Activated T-cell treated with anti-CD3 and anti-CD28 coated beads, Interleukin-2, amount 50 U/mL, for 72 hours (primary cell): ENCODE results near the gene CLTC. TPM values are rescaled to one million over a fixed set of nuclear protein-coding genes. Genes with fewer than 3 reads are reported as not detected.

Experiments used
- ATAC-seq, 2 donors: fragments of 150-1000 bp; cut with Tn5 transposase; replicated peaks in 1 of 2; 2 replicates each; pipeline ENCODE4 v1.10.0; 2021; ENCODE audit warnings: moderate library complexity in 2 of 2, mild to moderate bottlenecking in 1 of 2
- DNase-seq, 2 donors: peaks; one replicate each; pipeline ENCODE4 v3.0.0; 2021 to 2022; ENCODE audit warnings: mixed read lengths in 1 of 2
- H3K27ac Mint-ChIP-seq: one replicate; pipeline ENCODE4 v1.8.0; 2022; ENCODE audit warnings: mild to moderate bottlenecking, moderate library complexity, mixed read lengths
- H3K27me3 Mint-ChIP-seq: one replicate; pipeline ENCODE4 v1.8.0; 2022; ENCODE audit warnings: low read depth, mixed read lengths
- H3K36me3 Mint-ChIP-seq, 2 donors: one replicate each; pipeline ENCODE4 v1.8.0; 2022; ENCODE audit warnings: mixed read lengths in 2 of 2, mild to moderate bottlenecking in 1 of 2; ENCODE audit not compliant: insufficient read depth in 2 of 2
- H3K4me1 Mint-ChIP-seq: one replicate; pipeline ENCODE4 v1.8.0; 2022; ENCODE audit warnings: low read depth, mixed read lengths
- H3K4me3 Mint-ChIP-seq, 2 donors: one replicate each; pipeline ENCODE4 v1.8.0; 2022; ENCODE audit warnings: mild to moderate bottlenecking in 2 of 2, mixed read lengths in 2 of 2, moderate library complexity in 2 of 2
- H3K9me3 Mint-ChIP-seq, 2 donors: one replicate each; pipeline ENCODE4 v1.8.0; 2022; ENCODE audit warnings: mixed read lengths in 2 of 2
- total RNA-seq, 2 donors: library from RNA; stranded (reverse); gene quantifications; one replicate each; pipeline ENCODE4 v1.2.3, GENCODE V29; 2022

The CLTC gene
- total RNA-seq, 2 donors from 2014 or later, result 144 to 149 TPM

DNA sequence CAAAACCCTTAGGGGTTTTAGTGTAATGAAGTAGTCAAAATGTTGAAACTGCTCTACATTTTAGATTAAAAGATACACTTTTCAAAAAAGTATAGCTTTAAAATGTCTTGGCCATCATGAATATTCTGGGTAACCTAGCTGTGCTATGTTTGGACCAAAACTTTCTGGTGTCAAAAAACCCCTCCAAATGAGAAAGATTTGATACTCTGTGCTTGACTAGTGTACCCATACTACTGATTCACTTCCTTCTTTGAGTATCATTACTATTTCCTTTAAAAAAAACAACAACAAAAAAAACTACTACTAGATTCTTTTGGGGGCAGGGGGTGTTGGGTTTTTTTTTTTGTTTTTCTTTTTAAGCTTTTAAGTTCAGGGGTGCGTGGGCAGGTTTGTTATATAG, 50.2 kb downstream of the CLTC start:
- Mint-ChIP-seq H3K9me3 (no peaks in the 10 kb centered on the region), H3K27me3 (no peaks in the 10 kb centered on the region), H3K4me3 (no peak overlapping the region), H3K27ac (peak overlapping the region; percentile 94), H3K36me3 (peaks cover 4 to 33% of the 10 kb centered on the region in 2 donors), H3K4me1 (peaks cover 25% of the 10 kb centered on the region)
- no peak for DNase-seq
- peak; percentile 44 to 45 for ATAC-seq

DNA sequence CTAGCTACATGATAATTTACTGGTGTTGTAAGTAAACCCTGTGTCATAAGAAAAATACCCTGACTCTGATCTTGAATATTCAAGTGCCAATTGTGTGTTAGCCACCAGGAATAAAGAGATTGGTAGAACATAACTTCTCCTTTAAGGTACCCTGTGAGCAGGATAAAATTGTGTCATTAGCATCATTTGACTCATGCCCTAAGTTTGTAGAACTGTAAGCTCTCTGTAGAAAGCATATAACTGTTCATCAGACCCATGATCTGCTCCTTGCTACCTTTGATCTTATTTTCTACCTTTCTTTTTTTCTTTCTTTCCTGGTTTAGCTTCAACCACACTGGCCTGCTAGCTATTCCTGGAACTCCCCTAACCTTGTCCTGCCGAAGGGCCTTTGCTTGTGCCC, 51.7 kb downstream of the CLTC start:
- H3K4me1 Mint-ChIP-seq, result peaks cover 25% of the 10 kb centered on the region
- no peaks in the 10 kb centered on the region for H3K9me3 Mint-ChIP-seq
- H3K27me3 Mint-ChIP-seq, result no peaks in the 10 kb centered on the region
- H3K36me3 Mint-ChIP-seq, result peaks cover 4 to 30% of the 10 kb centered on the region in 2 donors
- peak overlapping the region; percentile 52 for H3K27ac Mint-ChIP-seq
- ATAC-seq (peak in 1 of 2 donors; percentile 38), DNase-seq (no peak)
- no peak overlapping the region for H3K4me3 Mint-ChIP-seq

DNA sequence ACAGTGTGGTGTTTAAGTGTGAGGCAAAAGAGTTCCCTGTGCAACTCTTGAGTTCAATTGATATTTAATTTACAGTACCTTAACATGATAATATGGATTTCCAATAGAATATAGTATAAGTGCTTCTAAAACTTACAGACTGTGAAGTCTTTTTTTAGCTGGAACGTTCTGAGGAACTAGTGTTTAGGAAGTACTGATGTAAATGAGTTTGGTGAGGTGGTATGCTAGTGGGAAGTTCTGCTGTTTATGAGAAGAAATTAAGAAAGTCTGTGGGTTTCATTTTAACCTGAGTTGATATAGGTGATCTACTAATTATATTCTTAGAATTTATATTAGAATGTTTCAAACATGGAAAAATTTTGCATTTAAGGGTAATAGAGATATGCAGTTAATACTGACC, 55.5 kb downstream of the CLTC start:
- DNase-seq (no peak), ATAC-seq (no peak)
- peaks cover 8% of the 10 kb centered on the region for H3K4me1 Mint-ChIP-seq
- no peaks in the 10 kb centered on the region for H3K27me3 Mint-ChIP-seq
- no peaks in the 10 kb centered on the region for H3K9me3 Mint-ChIP-seq
- peak overlapping the region; percentile 69 for H3K27ac Mint-ChIP-seq
- no peak overlapping the region for H3K4me3 Mint-ChIP-seq
- H3K36me3 Mint-ChIP-seq, result peaks cover 5 to 28% of the 10 kb centered on the region in 2 donors

DNA sequence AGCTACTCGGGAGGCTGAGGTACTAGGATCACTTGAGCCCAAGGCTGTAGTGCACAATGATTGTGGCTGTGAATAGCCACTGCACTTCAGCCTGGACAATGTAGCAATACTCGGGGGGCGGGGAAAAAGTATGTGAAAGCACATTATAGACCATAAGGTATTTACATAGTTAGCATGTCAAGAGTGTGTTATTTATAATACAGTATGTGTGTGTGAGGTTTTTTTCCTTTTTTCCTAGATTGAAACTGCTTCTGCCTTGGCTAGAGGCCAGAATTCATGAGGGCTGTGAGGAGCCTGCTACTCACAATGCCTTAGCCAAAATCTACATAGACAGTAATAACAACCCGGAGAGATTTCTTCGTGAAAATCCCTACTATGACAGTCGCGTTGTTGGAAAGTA, 57.0 kb downstream of the CLTC start:
- Mint-ChIP-seq H3K36me3 (peaks cover 5 to 32% of the 10 kb centered on the region in 2 donors), H3K9me3 (no peaks in the 10 kb centered on the region), H3K27ac (no peak overlapping the region), H3K27me3 (no peaks in the 10 kb centered on the region), H3K4me1 (no peaks in the 10 kb centered on the region), H3K4me3 (no peak overlapping the region)
- DNase-seq (no peak), ATAC-seq (no peak)

DNA sequence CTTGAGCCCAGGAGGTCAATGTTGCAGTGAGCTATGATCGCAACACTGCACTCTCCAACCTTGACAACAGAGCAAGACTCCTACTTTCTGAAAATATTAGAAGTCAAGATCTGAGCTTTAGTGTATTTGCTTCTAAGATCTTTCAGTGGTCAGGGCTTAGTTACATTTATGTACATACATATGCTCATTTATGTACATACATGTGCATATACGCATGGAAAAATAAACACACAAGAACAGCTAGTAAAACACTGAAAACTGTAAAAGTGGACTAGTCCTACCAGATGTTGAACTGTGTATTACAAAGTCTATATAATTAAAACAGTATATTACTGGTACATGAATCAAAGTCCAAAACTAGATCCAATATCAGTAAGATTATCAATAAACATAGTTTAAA, 59.2 kb downstream of the CLTC start:
- no peaks in the 10 kb centered on the region for H3K27me3 Mint-ChIP-seq
- H3K4me1 Mint-ChIP-seq, result no peaks in the 10 kb centered on the region
- ATAC-seq (no peak), DNase-seq (no peak)
- H3K9me3 Mint-ChIP-seq, result no peaks in the 10 kb centered on the region
- peaks cover 8 to 36% of the 10 kb centered on the region in 2 donors for H3K36me3 Mint-ChIP-seq
- H3K27ac Mint-ChIP-seq, result no peak overlapping the region
- no peak overlapping the region for H3K4me3 Mint-ChIP-seq

DNA sequence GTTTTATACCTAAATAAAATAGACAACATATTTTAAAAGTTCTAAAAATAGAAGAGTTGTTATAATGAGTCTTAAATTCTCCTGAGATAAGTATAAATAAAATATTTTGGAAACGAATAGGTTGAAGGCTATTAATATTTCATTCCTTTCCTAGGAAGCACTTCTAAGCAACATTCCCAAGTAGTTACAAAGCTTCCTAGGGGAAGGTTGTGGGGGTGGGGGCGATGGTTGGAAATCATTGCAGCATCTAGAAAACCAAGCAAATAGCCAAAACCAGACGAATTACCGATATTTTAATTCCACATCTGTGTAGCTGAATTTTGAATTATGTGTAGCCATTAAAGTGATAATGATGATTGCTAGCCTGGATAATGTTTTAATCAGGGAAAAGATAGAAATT, 60.6 kb downstream of the CLTC start:
- no peaks in the 10 kb centered on the region for H3K4me1 Mint-ChIP-seq
- peaks cover 11 to 41% of the 10 kb centered on the region in 2 donors for H3K36me3 Mint-ChIP-seq
- H3K4me3 Mint-ChIP-seq, result no peak overlapping the region

DNA sequence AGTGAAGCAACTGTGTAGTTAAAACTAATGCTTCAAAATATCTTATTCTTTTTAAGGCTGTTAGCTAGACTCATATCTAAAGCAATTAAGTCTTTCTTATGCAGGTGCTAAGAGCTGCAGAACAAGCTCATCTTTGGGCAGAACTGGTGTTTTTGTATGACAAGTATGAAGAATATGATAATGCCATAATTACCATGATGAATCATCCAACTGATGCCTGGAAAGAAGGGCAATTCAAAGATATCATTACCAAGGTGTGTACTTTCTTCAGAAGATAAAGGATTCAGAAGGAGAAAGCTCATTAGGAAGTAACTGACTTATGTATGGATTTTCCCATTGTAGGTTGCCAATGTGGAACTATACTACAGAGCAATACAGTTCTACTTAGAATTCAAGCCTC, 63.6 kb downstream of the CLTC start:
- Mint-ChIP-seq H3K36me3 (peaks cover 11 to 48% of the 10 kb centered on the region in 2 donors), H3K27me3 (no peaks in the 10 kb centered on the region), H3K27ac (peak overlapping the region; percentile 16), H3K9me3 (no peaks in the 10 kb centered on the region), H3K4me1 (peaks cover 7% of the 10 kb centered on the region), H3K4me3 (no peak overlapping the region)
- peak in 1 of 2 donors; percentile 13 for ATAC-seq
- no peak for DNase-seq

More for the DNA sequence above, 60.6 kb downstream of the CLTC start:
- H3K27ac Mint-ChIP-seq, result no peak overlapping the region
- DNase-seq (no peak), ATAC-seq (no peak)
- H3K9me3 Mint-ChIP-seq, result no peaks in the 10 kb centered on the region
- H3K27me3 Mint-ChIP-seq, result no peaks in the 10 kb centered on the region

DNA sequence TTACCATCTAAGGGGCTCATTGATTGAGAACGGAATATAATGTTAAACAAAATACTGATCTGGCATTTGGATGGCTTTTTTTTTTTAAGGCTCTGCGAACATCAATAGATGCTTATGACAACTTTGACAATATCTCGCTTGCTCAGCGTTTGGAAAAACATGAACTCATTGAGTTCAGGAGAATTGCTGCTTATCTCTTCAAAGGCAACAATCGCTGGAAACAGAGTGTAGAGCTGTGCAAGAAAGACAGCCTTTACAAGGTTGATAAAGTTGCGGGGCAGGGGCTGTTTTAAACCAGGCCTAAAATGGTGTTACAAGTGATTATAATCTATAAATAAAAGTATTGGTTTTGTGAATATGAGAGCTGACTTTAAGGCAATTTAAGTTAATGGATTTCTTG, 65.3 kb downstream of the CLTC start:
- no peaks in the 10 kb centered on the region for H3K9me3 Mint-ChIP-seq
- no peak overlapping the region for H3K4me3 Mint-ChIP-seq
- peaks cover 18% of the 10 kb centered on the region for H3K4me1 Mint-ChIP-seq
- DNase-seq (no peak), ATAC-seq (no peak)
- H3K27me3 Mint-ChIP-seq, result no peaks in the 10 kb centered on the region
- H3K27ac Mint-ChIP-seq, result peak overlapping the region; percentile 70
- peaks cover 9 to 40% of the 10 kb centered on the region in 2 donors for H3K36me3 Mint-ChIP-seq

DNA sequence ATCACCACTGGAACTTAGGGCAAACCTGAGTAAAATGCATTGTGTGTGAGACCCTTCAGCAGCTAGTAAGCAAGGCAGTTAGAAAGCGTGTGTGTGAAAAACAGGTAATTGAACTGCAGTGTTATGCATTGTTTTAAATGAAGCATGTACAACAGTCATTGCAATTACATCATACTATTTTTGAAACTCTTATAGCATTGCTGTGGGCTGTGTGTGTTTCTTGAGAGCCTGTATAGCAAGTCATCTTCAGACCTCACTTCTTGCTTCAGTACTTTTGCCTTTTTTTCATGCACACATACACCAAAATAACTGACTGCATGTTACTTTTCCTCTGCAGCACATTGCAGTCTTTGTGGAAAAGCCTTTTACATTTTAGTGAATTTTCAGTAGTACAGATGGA, 68.3 kb downstream of the CLTC start:
- Mint-ChIP-seq H3K36me3 (peaks cover 12 to 36% of the 10 kb centered on the region in 2 donors), H3K27ac (peak overlapping the region; percentile 97), H3K27me3 (no peaks in the 10 kb centered on the region), H3K9me3 (no peaks in the 10 kb centered on the region), H3K4me3 (no peak overlapping the region), H3K4me1 (peaks cover 18% of the 10 kb centered on the region)
- ATAC-seq (peak; percentile 62 to 72), DNase-seq (no peak)

DNA sequence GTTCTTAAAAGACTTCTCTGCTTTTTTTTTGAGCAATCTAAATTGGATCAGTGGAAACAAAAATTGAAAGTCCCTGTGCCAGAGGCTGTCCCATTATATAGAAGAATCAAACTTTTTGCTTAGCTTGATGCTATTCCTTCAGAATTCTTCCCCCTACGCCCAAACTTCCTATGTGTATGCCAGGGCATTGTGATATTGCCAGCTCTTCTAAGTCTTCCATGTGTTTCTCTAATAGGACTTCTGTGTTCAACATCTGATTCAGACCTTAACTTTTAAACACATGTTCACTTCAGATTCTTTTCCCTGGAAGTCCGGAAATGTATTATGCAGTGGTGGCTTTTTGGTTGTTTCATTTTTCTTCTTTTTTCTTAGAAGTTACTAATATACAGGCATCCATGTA, 68.8 kb downstream of the CLTC start:
- Mint-ChIP-seq H3K4me1 (peaks cover 18% of the 10 kb centered on the region), H3K9me3 (no peaks in the 10 kb centered on the region), H3K36me3 (peaks cover 10 to 36% of the 10 kb centered on the region in 2 donors), H3K27me3 (no peaks in the 10 kb centered on the region), H3K4me3 (no peak overlapping the region), H3K27ac (peak overlapping the region; percentile 97)
- ATAC-seq, result no peak
- DNase-seq, result no peak

DNA sequence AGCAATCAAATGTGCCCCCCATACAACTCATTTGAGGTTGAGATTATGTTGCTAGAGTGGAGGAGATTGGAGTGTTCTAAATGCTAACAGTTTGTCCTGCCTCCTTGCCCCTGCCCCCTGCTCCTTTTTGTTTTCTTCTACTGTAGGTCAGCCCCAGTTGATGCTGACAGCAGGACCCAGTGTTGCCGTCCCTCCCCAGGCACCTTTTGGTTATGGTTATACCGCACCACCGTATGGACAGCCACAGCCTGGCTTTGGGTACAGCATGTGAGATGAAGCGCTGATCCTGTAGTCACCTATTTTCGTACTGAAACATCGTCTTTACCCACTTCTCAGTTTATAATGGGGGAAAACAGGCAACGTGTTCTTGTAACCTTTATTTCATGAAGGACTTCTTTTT, 73.9 kb downstream of the CLTC start:
- H3K4me3 Mint-ChIP-seq, result no peak overlapping the region
- DNase-seq, result no peak
- H3K27ac Mint-ChIP-seq, result peak overlapping the region; percentile 81
- H3K27me3 Mint-ChIP-seq, result no peaks in the 10 kb centered on the region
- H3K36me3 Mint-ChIP-seq, result peaks cover 12 to 37% of the 10 kb centered on the region in 2 donors
- peaks cover 35% of the 10 kb centered on the region for H3K4me1 Mint-ChIP-seq
- peak in 1 of 2 donors; percentile 15 for ATAC-seq
- no peaks in the 10 kb centered on the region for H3K9me3 Mint-ChIP-seq

DNA sequence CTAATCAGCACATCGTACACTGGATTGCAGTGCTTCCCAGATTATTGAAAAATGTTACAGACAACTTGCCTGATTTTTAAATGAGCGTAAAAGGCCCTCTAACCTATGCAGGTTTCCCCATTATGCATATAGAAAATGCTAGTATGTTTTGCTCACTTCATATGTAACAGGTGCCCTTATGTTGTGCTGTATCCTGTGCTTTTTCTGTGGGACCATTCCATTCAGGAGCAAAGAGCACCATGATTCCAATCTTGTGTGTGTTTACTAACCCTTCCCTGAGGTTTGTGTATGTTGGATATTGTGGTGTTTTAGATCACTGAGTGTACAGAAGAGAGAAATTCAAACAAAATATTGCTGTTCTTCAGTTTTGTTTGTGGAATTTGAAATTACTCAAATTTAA, 74.6 kb downstream of the CLTC start:
- peaks cover 14 to 42% of the 10 kb centered on the region in 2 donors for H3K36me3 Mint-ChIP-seq
- no peak overlapping the region for H3K4me3 Mint-ChIP-seq
- peak overlapping the region; percentile 94 for H3K27ac Mint-ChIP-seq
- ATAC-seq (no peak), DNase-seq (no peak)
- no peaks in the 10 kb centered on the region for H3K9me3 Mint-ChIP-seq
- no peaks in the 10 kb centered on the region for H3K27me3 Mint-ChIP-seq
- H3K4me1 Mint-ChIP-seq, result peaks cover 39% of the 10 kb centered on the region

DNA sequence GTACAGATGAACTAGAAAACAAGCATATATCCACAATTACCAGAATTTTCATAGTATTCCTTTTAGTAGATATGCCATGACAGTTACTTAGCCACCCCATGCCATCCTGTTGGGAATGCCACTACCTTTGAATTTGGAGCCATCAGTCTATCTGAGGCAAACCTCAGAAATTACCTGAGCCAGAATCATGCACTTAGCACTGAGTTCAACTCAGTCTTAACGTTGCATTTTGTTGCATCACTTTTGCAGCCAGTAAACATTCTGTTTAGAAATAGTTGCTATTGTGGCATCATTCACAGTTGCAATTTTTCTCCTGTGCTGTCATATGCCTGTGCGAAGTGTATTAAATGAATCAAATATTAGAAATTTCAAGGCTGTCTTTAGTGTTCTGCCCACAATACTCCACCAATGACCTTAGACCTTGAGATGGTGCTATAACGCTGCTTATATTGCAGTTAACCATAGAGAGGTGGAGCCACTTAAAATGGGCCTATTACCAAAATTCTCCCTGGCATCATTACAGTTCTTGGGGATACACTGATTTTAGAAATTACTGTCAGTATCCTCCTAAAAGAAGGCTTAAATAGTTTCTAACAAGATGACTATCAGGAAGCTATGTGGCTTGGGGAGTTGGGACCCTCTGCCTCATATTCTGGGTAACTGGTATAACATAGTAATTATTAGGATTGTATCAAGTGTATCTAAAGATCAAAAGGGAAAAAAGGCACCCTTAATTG, 76.4 kb downstream of the CLTC start:
- peak overlapping the region; percentile 95 for H3K27ac Mint-ChIP-seq
- no peaks in the 10 kb centered on the region for H3K9me3 Mint-ChIP-seq
- H3K36me3 Mint-ChIP-seq, result peaks cover 17 to 41% of the 10 kb centered on the region in 2 donors
- H3K4me3 Mint-ChIP-seq, result peak overlapping the region in 1 of 2 donors; percentile 32
- DNase-seq (no peak), ATAC-seq (peak; percentile 33 to 54)
- no peaks in the 10 kb centered on the region for H3K27me3 Mint-ChIP-seq
- H3K4me1 Mint-ChIP-seq, result peaks cover 53% of the 10 kb centered on the region
